OCI-LY7 (cell line): Measurements from ENCODE around the gene POLR3F. TPM values are rescaled to one million over a fixed set of nuclear protein-coding genes. Genes with fewer than 3 reads are reported as not detected.
A peak's percentile ranks its signal among the peaks of the same experiment; 100 is the strongest.
"Not testable (repeated sequence)": the region's sequence is repeated elsewhere in the genome, so short reads cannot be mapped to it uniquely, and the experiment has no call there.

ENCODE experiments used
- BruUV-seq: library from RNA; stranded (reverse); fragments of 400-500 nt; replicated peaks from 2 replicates; lab custom pipeline; 2021; lab: Mats Ljungman, UMichigan
- CTCF ChIA-PET: fragments of 300-600 bp; sonication (Branson Sonifier 250); formaldehyde crosslinking; loops from one replicate; lab custom pipeline; 2022; ENCODE audit warnings: antibody characterized with exemption; ENCODE audit not compliant: unreplicated experiment; lab: Charles Lee
- POLR2A ChIA-PET: fragments of 300-600 bp; sonication (Branson Sonifier 250); formaldehyde crosslinking; loops from one replicate; lab custom pipeline; 2022; ENCODE audit warnings: antibody characterized with exemption; lab: Charles Lee
- DNase-seq: peaks from one replicate; pipeline ENCODE4 v3.0.0-alpha.2; 2015; ENCODE audit warnings: low spot score
- H2AFZ ChIP-seq: fragments of 200-600 bp; sonication (generic), shearing (Covaris generic); 2 replicates; pipeline ENCODE4 v1.6.1; 2014; ENCODE audit warnings: mild to moderate bottlenecking, antibody characterized with exemption, low read length, moderate library complexity
- H3K27ac ChIP-seq: fragments of 200-600 bp; sonication (generic); 2 replicates; pipeline ENCODE4 v1.5.1; 2014; ENCODE audit warnings: mixed run types, low read depth, mild to moderate bottlenecking, moderate library complexity, low read length, inconsistent platforms; ENCODE audit not compliant: poor library complexity, severe bottlenecking
- H3K36me3 ChIP-seq: fragments of 200-600 bp; sonication (generic); 2 replicates; pipeline ENCODE4 v1.6.1; 2014; ENCODE audit warnings: mild to moderate bottlenecking, antibody characterized with exemption, low read length, moderate library complexity, mixed read lengths; ENCODE audit not compliant: insufficient read depth
- H3K4me1 ChIP-seq: fragments of 200-600 bp; sonication (generic); 2 replicates; pipeline ENCODE4 v1.5.1; 2014; ENCODE audit warnings: mild to moderate bottlenecking, low read length; ENCODE audit not compliant: insufficient read depth, poor library complexity, severe bottlenecking
- H3K4me2 ChIP-seq: fragments of 200-600 bp; sonication (generic); 2 replicates; pipeline ENCODE4 v1.6.1; 2014; ENCODE audit warnings: mild to moderate bottlenecking, low read length
- H3K4me3 ChIP-seq: fragments of 200-600 bp; sonication (generic); 2 replicates; pipeline ENCODE4 v1.5.1; 2014; ENCODE audit warnings: mild to moderate bottlenecking, low read depth, low read length; ENCODE audit not compliant: poor library complexity, severe bottlenecking
- H3K79me2 ChIP-seq: fragments of 200-600 bp; sonication (generic); 2 replicates; pipeline ENCODE4 v1.6.1; 2016; ENCODE audit warnings: low read depth, mild to moderate bottlenecking, low read length, moderate library complexity, mixed read lengths; ENCODE audit not compliant: insufficient read depth
- H3K9me2 ChIP-seq: fragments of 200-600 bp; sonication (generic); 2 replicates; pipeline ENCODE4 v1.6.1; 2016; ENCODE audit warnings: mild to moderate bottlenecking, low read length, mixed read lengths; ENCODE audit not compliant: insufficient read depth
- H3K9me3 ChIP-seq: fragments of 200-600 bp; sonication (generic); 2 replicates; pipeline ENCODE4 v1.6.1; 2014; ENCODE audit warnings: mild to moderate bottlenecking, mixed run types, low read length, mixed read lengths
- H4K20me1 ChIP-seq: fragments of 200-600 bp; sonication (generic); 2 replicates; pipeline ENCODE4 v1.6.1; 2014; ENCODE audit warnings: mild to moderate bottlenecking, antibody characterized with exemption, low read length, moderate library complexity, mixed read lengths; ENCODE audit not compliant: insufficient read depth
- CTCF ChIP-seq: fragments of 200-600 bp; sonication (generic); conservative IDR thresholded peaks from 2 replicates; pipeline ENCODE4 v1.5.1; 2014; ENCODE audit warnings: mild to moderate bottlenecking, antibody characterized with exemption, low read length, moderate library complexity, mixed read lengths
- EZH2phosphoT487 ChIP-seq: fragments of 200-600 bp; sonication (generic); IDR thresholded peaks from 2 replicates; pipeline ENCODE4 v1.6.1; 2018; ENCODE audit warnings: low read depth, borderline replicate concordance, mild to moderate bottlenecking, mixed run types, antibody characterized with exemption, low read length, moderate library complexity, mixed read lengths
- intact Hi-C: fragments of 100-400 bp; cut with micrococcal nuclease; formaldehyde crosslinking; loops from one replicate; pipeline ENCODE4 v1.10.0; 2022; ENCODE audit not compliant: unreplicated experiment
- total RNA-seq, 2 experiments: library from RNA; depleted of rRNA in 1 of 2; stranded (reverse); fragments of >200 nt in 1 of 2; shearing (Covaris generic) in 1 of 2; gene quantifications; 2 replicates each; pipeline ENCODE4 v1.2.3, GENCODE V29; 2014 to 2022

POLR3F gene
- total RNA-seq, 2 experiments from 2014 or later, result 12.3 to 14.9 TPM

- no peak overlapping the region for H2AFZ ChIP-seq
- intact Hi-C loops, result no loop called here
- H3K4me2 ChIP-seq, result no peak overlapping the region
- no peaks in the 10 kb centered on the region for H3K9me2 ChIP-seq
- CTCF ChIA-PET, result no interaction called here
- BruUV-seq, result no TSS peak
- peaks cover 6% of the 10 kb centered on the region for H3K4me1 ChIP-seq
- no peak for DNase-seq
- no peak for TF ChIP-seq CTCF
- no peak for TF ChIP-seq EZH2phosphoT487
- no peak overlapping the region for H3K27ac ChIP-seq
- POLR2A ChIA-PET, result interaction anchor here (0.6 to 1.6 kb wide), 5 partner anchors 16 to 1856 kb away, joined by 3 to 5 read pairs (median 3); partner anchors contain the start of gene RBBP9
- no peak overlapping the region for H3K4me3 ChIP-seq
- no peaks in the 10 kb centered on the region for H4K20me1 ChIP-seq
- H3K36me3 ChIP-seq, result peaks cover 68% of the 10 kb centered on the region
- H3K9me3 ChIP-seq, result no peaks in the 10 kb centered on the region
- H3K79me2 ChIP-seq, result peaks cover 12% of the 10 kb centered on the region; the same call in 1 of the 2 replicates
Measured at GRCh38 chr20:18513208-18513607, 46.0 kb downstream of the POLR3F start.

GRCh38 chr20:18514127-18514526 is 46.9 kb downstream of the POLR3F start:
- no peaks in the 10 kb centered on the region for H3K9me3 ChIP-seq
- H3K27ac ChIP-seq, result no peak overlapping the region
- no peaks in the 10 kb centered on the region for H4K20me1 ChIP-seq
- POLR2A ChIA-PET, result no interaction called here
- no peak overlapping the region for H3K4me3 ChIP-seq
- H3K4me2 ChIP-seq, result no peak overlapping the region
- intact Hi-C loops, result no loop called here
- peaks cover 1% of the 10 kb centered on the region for H3K4me1 ChIP-seq
- H2AFZ ChIP-seq, result no peak overlapping the region
- peaks cover 3% of the 10 kb centered on the region; the same call in 1 of the 2 replicates for H3K79me2 ChIP-seq
- CTCF ChIA-PET, result no interaction called here
- BruUV-seq, result no TSS peak
- H3K36me3 ChIP-seq, result peaks cover 68% of the 10 kb centered on the region
- no peaks in the 10 kb centered on the region for H3K9me2 ChIP-seq
- DNase-seq, result no peak
- no peak for TF ChIP-seq CTCF
- no peak for TF ChIP-seq EZH2phosphoT487

GRCh38 chr20:18515973-18516372 is 48.8 kb downstream of the POLR3F start:
- H3K36me3 ChIP-seq, result peaks cover 56% of the 10 kb centered on the region
- no peak overlapping the region for H2AFZ ChIP-seq
- no peak for DNase-seq
- no peak overlapping the region for H3K27ac ChIP-seq
- no peaks in the 10 kb centered on the region for H3K4me1 ChIP-seq
- H3K79me2 ChIP-seq, result no peaks in the 10 kb centered on the region
- H3K4me3 ChIP-seq, result no peak overlapping the region
- intact Hi-C loops, result no loop called here
- TSS peak; percentile 22 for BruUV-seq
- H3K9me2 ChIP-seq, result no peaks in the 10 kb centered on the region
- H3K9me3 ChIP-seq, result no peaks in the 10 kb centered on the region
- no peaks in the 10 kb centered on the region for H4K20me1 ChIP-seq
- ChIA-PET CTCF (no interaction called here), POLR2A (interaction anchor here (0.6 to 1.2 kb wide), 3 partner anchors 18 to 1083 kb away, joined by 3 to 4 read pairs (median 3); no protein-coding TSS in a partner anchor)
- TF ChIP-seq EZH2phosphoT487 (no peak), CTCF (no peak)
- H3K4me2 ChIP-seq, result no peak overlapping the region

- H2AFZ ChIP-seq, DNase-seq, H3K9me3 ChIP-seq, H3K9me2 ChIP-seq, H3K4me1 ChIP-seq, H4K20me1 ChIP-seq, CTCF ChIA-PET, BruUV-seq, H3K27ac ChIP-seq, POLR2A ChIA-PET, H3K4me3 ChIP-seq, intact Hi-C loops, H3K4me2 ChIP-seq, H3K79me2 ChIP-seq: not testable (repeated sequence)
- peaks cover 36% of the 10 kb centered on the region for H3K36me3 ChIP-seq
Measured at GRCh38 chr20:18522066-18522465, 54.9 kb downstream of the POLR3F start.
